Stimulated activated effector memory CD8-positive, alpha-beta T cell treated with anti-CD3 and anti-CD28 coated beads, Interleukin-12 subunit alpha, Interleukin-12 subunit beta, amount 100 ng/mL, for 72 hours (primary cell): ENCODE data around the gene CEP85.

ENCODE experiments used
- ATAC-seq: fragments of 150-1000 bp; cut with Tn5 transposase; 2 replicates; pipeline ENCODE4 v1.10.0; 2021
- DNase-seq, 2 donors: peaks; one replicate each; pipeline ENCODE4 v3.0.0; 2021 to 2022; ENCODE audit warnings: low spot score in 2 of 2
- H3K27ac Mint-ChIP-seq: one replicate; pipeline ENCODE4 v1.8.0; 2022; ENCODE audit warnings: mild to moderate bottlenecking, mixed read lengths
- H3K36me3 Mint-ChIP-seq: one replicate; pipeline ENCODE4 v1.8.0; 2022; ENCODE audit warnings: mild to moderate bottlenecking, mixed read lengths
- H3K4me1 Mint-ChIP-seq: one replicate; pipeline ENCODE4 v1.8.0; 2022; ENCODE audit warnings: mixed read lengths
- H3K4me3 Mint-ChIP-seq: one replicate; pipeline ENCODE4 v1.8.0; 2022; ENCODE audit warnings: mild to moderate bottlenecking, mixed read lengths
- H3K9me3 Mint-ChIP-seq: one replicate; pipeline ENCODE4 v1.8.0; 2022; ENCODE audit warnings: mixed read lengths

The CEP85 gene

GRCh38 chr1:26279456-26280332 is 45.7 kb downstream of the CEP85 start, which contains the start of gene SH3BGRL3:
Gene SH3BGRL3, plus strand, starts transcription at chr1:26280086. Its CDS starts 70 bp downstream, at chr1:26280156.
- Mint-ChIP-seq H3K9me3 (no peaks in the 10 kb centered on the region), H3K4me1 (peaks cover 91% of the 10 kb centered on the region), H3K36me3 (peaks cover 90% of the 10 kb centered on the region), H3K27ac (peak within 1 kb of the TSS; percentile 87), H3K4me3 (peak within 1 kb of the TSS; percentile 95)
- DNase-seq: peak; percentile 74 to 88
- ATAC-seq: peak; percentile 66

- Mint-ChIP-seq H3K4me1 (peaks cover 91% of the 10 kb centered on the region), H3K4me3 (peak overlapping the region; percentile 95), H3K27ac (peak overlapping the region; percentile 87), H3K9me3 (no peaks in the 10 kb centered on the region), H3K36me3 (peaks cover 89% of the 10 kb centered on the region)
- DNase-seq (no peak), ATAC-seq (no peak)
These were observed 46.5 kb downstream of the CEP85 start for GRCh38 chr1:26280333-26281042.

- Mint-ChIP-seq H3K4me3 (peak overlapping the region; percentile 95), H3K4me1 (peaks cover 91% of the 10 kb centered on the region), H3K36me3 (peaks cover 84% of the 10 kb centered on the region), H3K27ac (peak overlapping the region; percentile 87), H3K9me3 (no peaks in the 10 kb centered on the region)
- DNase-seq (no peak), ATAC-seq (no peak)
These were observed 47.3 kb downstream of the CEP85 start for GRCh38 chr1:26281091-26281958.

GRCh38 chr1:26281971-26282370 is 48.0 kb downstream of the CEP85 start:
- H3K4me3 Mint-ChIP-seq: peak overlapping the region; percentile 95
- DNase-seq: no peak
- H3K9me3 Mint-ChIP-seq: no peaks in the 10 kb centered on the region
- peaks cover 88% of the 10 kb centered on the region for H3K4me1 Mint-ChIP-seq
- ATAC-seq: no peak
- H3K27ac Mint-ChIP-seq: peak overlapping the region; percentile 87
- H3K36me3 Mint-ChIP-seq: peaks cover 77% of the 10 kb centered on the region

GRCh38 chr1:26282401-26282918 is 48.5 kb downstream of the CEP85 start:
- ATAC-seq (no peak), DNase-seq (no peak)
- peaks cover 72% of the 10 kb centered on the region for H3K36me3 Mint-ChIP-seq
- H3K4me3 Mint-ChIP-seq: peak overlapping the region; percentile 95
- H3K27ac Mint-ChIP-seq: peak overlapping the region; percentile 93
- peaks cover 88% of the 10 kb centered on the region for H3K4me1 Mint-ChIP-seq
- no peaks in the 10 kb centered on the region for H3K9me3 Mint-ChIP-seq

- DNase-seq (no peak), ATAC-seq (no peak)
- Mint-ChIP-seq H3K36me3 (peaks cover 69% of the 10 kb centered on the region), H3K4me1 (peaks cover 88% of the 10 kb centered on the region), H3K27ac (peak overlapping the region; percentile 93), H3K9me3 (no peaks in the 10 kb centered on the region), H3K4me3 (peak overlapping the region; percentile 95)
These were observed 49.4 kb downstream of the CEP85 start for GRCh38 chr1:26283279-26283853.

- H3K27ac Mint-ChIP-seq: peak overlapping the region; percentile 93
- no peak for ATAC-seq
- peaks cover 88% of the 10 kb centered on the region for H3K4me1 Mint-ChIP-seq
These were observed 50.0 kb downstream of the CEP85 start for GRCh38 chr1:26283871-26284596.

GRCh38 chr1:26284597-26285347 is 50.8 kb downstream of the CEP85 start:
- peaks cover 64% of the 10 kb centered on the region for H3K36me3 Mint-ChIP-seq
- peak overlapping the region; percentile 95 for H3K4me3 Mint-ChIP-seq
- DNase-seq (peak; percentile 74 to 91), ATAC-seq (peak; percentile 84)
- no peaks in the 10 kb centered on the region for H3K9me3 Mint-ChIP-seq
- peak overlapping the region; percentile 93 for H3K27ac Mint-ChIP-seq
- H3K4me1 Mint-ChIP-seq: peaks cover 91% of the 10 kb centered on the region

More at GRCh38 chr1:26283871-26284596, 50.0 kb downstream of the CEP85 start:
- DNase-seq: no peak
- H3K36me3 Mint-ChIP-seq: peaks cover 64% of the 10 kb centered on the region
- peak overlapping the region; percentile 95 for H3K4me3 Mint-ChIP-seq
- H3K9me3 Mint-ChIP-seq: no peaks in the 10 kb centered on the region

- H3K9me3 Mint-ChIP-seq: no peaks in the 10 kb centered on the region
- peak overlapping the region; percentile 95 for H3K4me3 Mint-ChIP-seq
- peak overlapping the region; percentile 93 for H3K27ac Mint-ChIP-seq
- H3K36me3 Mint-ChIP-seq: peaks cover 67% of the 10 kb centered on the region
- peaks cover 97% of the 10 kb centered on the region for H3K4me1 Mint-ChIP-seq
- DNase-seq (peak in 1 of 2 donors; percentile 75), ATAC-seq (no peak)
These were observed 51.5 kb downstream of the CEP85 start for GRCh38 chr1:26285366-26286063.

- Mint-ChIP-seq H3K9me3 (no peaks in the 10 kb centered on the region), H3K36me3 (peaks cover 62% of the 10 kb centered on the region), H3K4me1 (peaks cover 97% of the 10 kb centered on the region), H3K27ac (peak overlapping the region; percentile 93), H3K4me3 (no peak overlapping the region)
- DNase-seq (no peak), ATAC-seq (no peak)
These were observed 52.0 kb downstream of the CEP85 start for GRCh38 chr1:26286064-26286416.

- H3K36me3 Mint-ChIP-seq: peaks cover 57% of the 10 kb centered on the region
- peak overlapping the region; percentile 93 for H3K27ac Mint-ChIP-seq
- ATAC-seq (peak; percentile 53), DNase-seq (peak in 1 of 2 donors; percentile 79)
- H3K9me3 Mint-ChIP-seq: no peaks in the 10 kb centered on the region
- H3K4me1 Mint-ChIP-seq: peaks cover 98% of the 10 kb centered on the region
- H3K4me3 Mint-ChIP-seq: peak overlapping the region; percentile 76
These were observed 53.2 kb downstream of the CEP85 start for GRCh38 chr1:26287033-26287711.

GRCh38 chr1:26287811-26288210 is 53.8 kb downstream of the CEP85 start:
- peaks cover 95% of the 10 kb centered on the region for H3K4me1 Mint-ChIP-seq
- peaks cover 55% of the 10 kb centered on the region for H3K36me3 Mint-ChIP-seq
- DNase-seq (no peak), ATAC-seq (no peak)
- peak overlapping the region; percentile 93 for H3K27ac Mint-ChIP-seq
- peak overlapping the region; percentile 76 for H3K4me3 Mint-ChIP-seq
- no peaks in the 10 kb centered on the region for H3K9me3 Mint-ChIP-seq
